CD8-positive, alpha-beta memory T cell (primary cell): Measurements from ENCODE around the gene ACO1. TPM values are rescaled to one million over a fixed set of nuclear protein-coding genes. Genes with fewer than 3 reads are reported as not detected.

Experiments
- CTCF ChIA-PET: fragments of 350-600 bp; sonication (Branson Sonifier 250); formaldehyde crosslinking; loops from one replicate; lab custom pipeline; 2021; ENCODE audit warnings: antibody characterized with exemption; lab: Charles Lee
- POLR2A ChIA-PET: fragments of 350-600 bp; sonication (Branson Sonifier 250); formaldehyde crosslinking; loops from one replicate; lab custom pipeline; 2021; ENCODE audit warnings: antibody characterized with exemption; lab: Charles Lee
- DNase-seq, 5 donors: peaks; one replicate each; pipeline versions ENCODE4 v3.0.0 to v3.0.0-alpha.2; 2020 to 2022; ENCODE audit warnings: mixed read lengths in 1 of 5
- H3K27ac ChIP-seq: one replicate; pipeline ENCODE4 v1.7.0; 2013; ENCODE audit warnings: low read depth, mild to moderate bottlenecking, low read length, moderate library complexity
- H3K27me3 ChIP-seq: 2 replicates; pipeline ENCODE4 v1.7.0; 2013; ENCODE audit warnings: low read length, mild to moderate bottlenecking; ENCODE audit not compliant: insufficient read depth, poor library complexity, severe bottlenecking
- H3K36me3 ChIP-seq: 2 replicates; pipeline ENCODE4 v1.7.0; 2013; ENCODE audit warnings: mild to moderate bottlenecking, low read length, moderate library complexity; ENCODE audit not compliant: insufficient read depth
- H3K4me1 ChIP-seq: 2 replicates; pipeline ENCODE4 v1.7.0; 2013; ENCODE audit warnings: mild to moderate bottlenecking, low read length, moderate library complexity; ENCODE audit not compliant: insufficient read depth
- H3K4me3 ChIP-seq: 2 replicates; pipeline ENCODE4 v1.7.0; 2013; ENCODE audit warnings: mild to moderate bottlenecking, low read length
- H3K9me3 ChIP-seq: 2 replicates; pipeline ENCODE4 v1.7.0; 2013; ENCODE audit warnings: mild to moderate bottlenecking, low read length
- H3K27ac Mint-ChIP-seq, 8 donors: one replicate each; pipeline ENCODE4 v1.8.0; 2020 to 2021; ENCODE audit warnings: mixed read lengths in 8 of 8, mild to moderate bottlenecking in 6 of 8, inconsistent platforms in 3 of 8, moderate library complexity in 3 of 8
- H3K27me3 Mint-ChIP-seq, 2 donors: one replicate each; pipeline ENCODE4 v1.8.0; 2020 to 2021; ENCODE audit warnings: mixed read lengths in 2 of 2, mild to moderate bottlenecking in 1 of 2, moderate library complexity in 1 of 2
- H3K36me3 Mint-ChIP-seq, 3 donors: one replicate each; pipeline ENCODE4 v1.8.0; 2020 to 2021; ENCODE audit warnings: mixed read lengths in 3 of 3, inconsistent platforms in 1 of 3, mild to moderate bottlenecking in 1 of 3
- H3K4me1 Mint-ChIP-seq, 3 donors: one replicate each; pipeline ENCODE4 v1.8.0; 2020 to 2021; ENCODE audit warnings: mixed read lengths in 3 of 3, inconsistent platforms in 1 of 3, mild to moderate bottlenecking in 1 of 3
- H3K4me3 Mint-ChIP-seq, 7 donors: one replicate each; pipeline ENCODE4 v1.8.0; 2020 to 2021; ENCODE audit warnings: mixed read lengths in 7 of 7, mild to moderate bottlenecking in 6 of 7, moderate library complexity in 4 of 7, inconsistent platforms in 2 of 7
- H3K9me3 Mint-ChIP-seq, 5 donors: one replicate each; pipeline ENCODE4 v1.8.0; 2020 to 2022; ENCODE audit warnings: mixed read lengths in 5 of 5, mild to moderate bottlenecking in 3 of 5, moderate library complexity in 2 of 5, inconsistent platforms in 1 of 5
- polyA plus RNA-seq: library from polyadenylated mRNA; unstranded; fragments of 300-500 nt; fragmentation: Illumina TruSeq; gene quantifications from one replicate; pipeline ENCODE4 v1.2.3, GENCODE V29; 2021
- total RNA-seq, 2 experiments: library from RNA; stranded (reverse); gene quantifications; one replicate each; pipeline ENCODE4 v1.2.3, GENCODE V29; 2021

The ACO1 gene
- total and polyA plus RNA-seq, 3 experiments from 2014 or later = 11.0 to 13.6 (median 13.5) TPM

- no peak overlapping the region for H3K27ac ChIP-seq
- H3K36me3 Mint-ChIP-seq = peaks cover 2 to 7% (median 6%) of the 10 kb centered on the region in 3 donors
- no peaks in the 10 kb centered on the region for H3K9me3 Mint-ChIP-seq
- ChIA-PET CTCF (interaction anchor here (1.9 kb wide), 1 partner anchor 19 kb away, joined by 8 read pairs; no protein-coding TSS in a partner anchor), POLR2A (no interaction called here)
- peak overlapping the region in 1 of 8 donors; percentile 33 for H3K27ac Mint-ChIP-seq
- H3K36me3 ChIP-seq = no peaks in the 10 kb centered on the region
- H3K27me3 ChIP-seq = no peaks in the 10 kb centered on the region
- no peak for DNase-seq
- H3K4me3 Mint-ChIP-seq = no peak overlapping the region
- no peak overlapping the region for H3K4me3 ChIP-seq
- no peaks in the 10 kb centered on the region for H3K4me1 ChIP-seq
- H3K27me3 Mint-ChIP-seq = no peaks in the 10 kb centered on the region
- no peaks in the 10 kb centered on the region for H3K9me3 ChIP-seq
- H3K4me1 Mint-ChIP-seq = no peaks in the 10 kb centered on the region
Observed at GRCh38 chr9:32398207-32398606, 13.8 kb downstream of the ACO1 start.

DNA sequence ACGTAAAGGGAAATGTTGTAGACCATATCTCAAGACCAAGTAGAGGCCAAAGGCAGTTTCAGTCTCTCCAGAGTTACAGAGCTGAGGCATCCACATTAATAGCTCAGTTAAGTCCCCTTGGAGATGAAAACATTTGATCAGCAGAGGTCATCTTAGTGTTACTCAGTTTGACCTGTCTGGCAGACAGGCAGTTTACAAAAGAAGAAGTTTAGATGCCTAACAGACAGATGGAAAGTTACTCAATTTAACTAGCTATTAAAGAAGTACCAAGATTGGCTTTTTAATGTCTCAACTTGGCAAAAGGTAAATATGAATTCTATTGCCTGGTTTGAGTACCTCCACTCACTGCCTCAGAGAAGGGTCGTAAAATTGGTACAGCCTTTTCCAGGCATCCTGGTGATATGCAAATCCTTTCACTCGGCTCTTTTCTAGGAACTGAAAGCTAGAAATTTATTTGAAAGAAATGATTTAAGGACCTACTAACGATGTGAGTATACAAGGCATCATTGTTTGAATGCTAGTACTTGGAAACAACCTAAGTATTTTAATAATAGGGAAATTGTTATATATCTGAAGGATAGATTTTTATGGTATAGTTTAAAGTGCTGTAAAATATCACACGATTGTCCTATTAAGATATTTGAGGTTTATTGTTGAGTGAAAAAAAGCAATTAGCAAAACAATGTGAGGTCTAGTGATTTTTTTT is 14.8 kb downstream of the ACO1 start:
- Mint-ChIP-seq H3K27me3 (no peaks in the 10 kb centered on the region), H3K9me3 (no peaks in the 10 kb centered on the region), H3K27ac (no peak overlapping the region), H3K4me1 (peaks cover 0 to 3% (median 0%) of the 10 kb centered on the region in 3 donors), H3K36me3 (peaks cover 0 to 3% (median 2%) of the 10 kb centered on the region in 3 donors), H3K4me3 (no peak overlapping the region)
- POLR2A ChIA-PET = no interaction called here
- H3K9me3 ChIP-seq = no peaks in the 10 kb centered on the region
- no peaks in the 10 kb centered on the region for H3K36me3 ChIP-seq
- no peak overlapping the region for H3K27ac ChIP-seq
- CTCF ChIA-PET = interaction anchor here (1.9 kb wide), 1 partner anchor 20 kb away, joined by 8 read pairs; no protein-coding TSS in a partner anchor
- H3K27me3 ChIP-seq = no peaks in the 10 kb centered on the region
- DNase-seq = no peak
- H3K4me3 ChIP-seq = no peak overlapping the region
- no peaks in the 10 kb centered on the region for H3K4me1 ChIP-seq

DNA sequence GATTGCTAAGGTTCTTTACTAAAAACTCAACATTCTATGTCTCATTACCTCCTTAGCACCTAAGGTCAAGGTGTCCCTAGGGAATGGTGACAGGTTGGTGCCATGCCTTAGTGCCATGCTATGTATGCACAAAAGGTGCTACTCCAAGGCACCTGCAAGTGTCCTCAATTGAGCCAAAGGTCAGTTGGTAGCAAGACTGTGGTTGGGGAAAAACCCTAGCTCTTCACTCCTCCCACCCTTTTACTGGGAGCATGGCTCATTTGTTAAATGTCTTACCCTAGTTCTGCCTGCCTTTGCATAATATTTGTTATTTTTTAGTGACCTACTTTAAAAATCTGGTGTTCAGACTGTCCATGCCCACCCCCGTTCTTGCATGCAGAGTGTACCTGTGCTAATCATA is 17.0 kb downstream of the ACO1 start:
- no peaks in the 10 kb centered on the region for H3K27me3 ChIP-seq
- no peaks in the 10 kb centered on the region for H3K4me1 ChIP-seq
- H3K4me3 ChIP-seq = no peak overlapping the region
- no peak overlapping the region for H3K27ac ChIP-seq
- H3K36me3 ChIP-seq = no peaks in the 10 kb centered on the region
- H3K9me3 Mint-ChIP-seq = no peaks in the 10 kb centered on the region
- no peak for DNase-seq
- peaks cover 6 to 17% (median 9%) of the 10 kb centered on the region in 3 donors for H3K36me3 Mint-ChIP-seq
- no peaks in the 10 kb centered on the region for H3K9me3 ChIP-seq
- no peak overlapping the region for H3K4me3 Mint-ChIP-seq
- CTCF ChIA-PET = interaction anchor here (1.5 kb wide), 1 partner anchor 22 kb away, joined by 3 read pairs; no protein-coding TSS in a partner anchor
- no peaks in the 10 kb centered on the region for H3K27me3 Mint-ChIP-seq
- H3K4me1 Mint-ChIP-seq = peaks cover 0 to 3% (median 0%) of the 10 kb centered on the region in 3 donors
- peak overlapping the region in 1 of 8 donors; percentile 42 for H3K27ac Mint-ChIP-seq
- POLR2A ChIA-PET = no interaction called here

- no peaks in the 10 kb centered on the region for H3K4me1 ChIP-seq
- CTCF ChIA-PET = interaction anchor here (0.8 to 1.4 kb wide), 2 partner anchors 25 to 176 kb away, joined by 4 read pairs; no protein-coding TSS in a partner anchor
Observed at GRCh38 chr9:32403567-32404260, 19.3 kb downstream of the ACO1 start.

DNA sequence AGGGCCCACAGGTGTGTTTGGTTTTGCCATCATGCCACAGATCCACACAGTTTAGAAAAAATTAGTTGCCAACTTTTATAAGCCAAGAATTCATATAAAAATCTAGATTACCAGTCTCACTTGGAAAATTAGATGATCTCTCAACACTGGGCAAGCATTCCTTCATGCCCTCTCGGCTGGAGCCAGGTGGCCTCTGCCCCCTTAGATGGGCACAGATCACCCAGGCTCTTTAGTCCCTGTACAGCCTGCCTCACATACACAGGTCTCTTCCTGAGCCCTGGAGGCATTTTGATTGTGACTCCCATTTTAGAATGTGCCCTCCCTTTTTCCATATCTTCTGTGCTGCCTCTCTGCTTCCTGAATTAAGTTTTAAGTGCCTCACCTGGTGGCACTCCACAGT is 20.0 kb downstream of the ACO1 start:
- Histone ChIP-seq H3K4me3 (no peak overlapping the region), H3K27me3 (no peaks in the 10 kb centered on the region), H3K36me3 (peaks cover 9% of the 10 kb centered on the region), H3K9me3 (no peaks in the 10 kb centered on the region), H3K27ac (no peak overlapping the region), H3K4me1 (no peaks in the 10 kb centered on the region)
- Mint-ChIP-seq H3K4me3 (no peak overlapping the region), H3K4me1 (peaks cover 0 to 3% (median 0%) of the 10 kb centered on the region in 3 donors), H3K27ac (peak overlapping the region in 1 of 8 donors; percentile 20), H3K9me3 (no peaks in the 10 kb centered on the region), H3K36me3 (peaks cover 22 to 45% (median 27%) of the 10 kb centered on the region in 3 donors), H3K27me3 (no peaks in the 10 kb centered on the region)
- no peak for DNase-seq
- POLR2A ChIA-PET = no interaction called here
- CTCF ChIA-PET = no interaction called here

More at GRCh38 chr9:32403567-32404260, 19.3 kb downstream of the ACO1 start:
- no peak for DNase-seq
- no peak overlapping the region for H3K27ac ChIP-seq
- peaks cover 4% of the 10 kb centered on the region for H3K36me3 ChIP-seq
- Mint-ChIP-seq H3K4me1 (peaks cover 0 to 3% (median 0%) of the 10 kb centered on the region in 3 donors), H3K4me3 (no peak overlapping the region), H3K9me3 (no peaks in the 10 kb centered on the region), H3K36me3 (peaks cover 18 to 38% (median 20%) of the 10 kb centered on the region in 3 donors), H3K27ac (no peak overlapping the region), H3K27me3 (no peaks in the 10 kb centered on the region)
- no peak overlapping the region for H3K4me3 ChIP-seq
- POLR2A ChIA-PET = no interaction called here
- no peaks in the 10 kb centered on the region for H3K27me3 ChIP-seq
- no peaks in the 10 kb centered on the region for H3K9me3 ChIP-seq

DNA sequence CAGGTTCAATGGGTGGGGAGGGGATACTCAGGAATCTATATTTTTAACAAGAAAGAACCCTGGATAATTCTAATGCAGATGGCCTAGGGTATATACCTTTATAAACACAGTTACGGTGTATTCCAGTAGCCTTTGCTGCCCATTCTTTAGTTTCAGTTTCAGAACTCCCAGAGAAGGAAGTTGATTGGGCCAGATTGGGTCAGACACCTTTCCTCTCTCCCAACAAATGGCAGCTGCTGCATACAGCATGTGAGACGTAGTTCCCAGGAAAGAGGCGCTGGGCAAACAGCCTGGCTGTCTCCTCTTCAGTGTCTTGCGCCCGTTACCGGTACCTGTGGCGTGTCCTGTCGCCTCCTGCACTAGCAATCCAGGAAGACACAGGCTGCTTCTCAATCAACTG is 20.4 kb downstream of the ACO1 start:
- Histone ChIP-seq H3K4me1 (no peaks in the 10 kb centered on the region), H3K9me3 (no peaks in the 10 kb centered on the region), H3K36me3 (peaks cover 9% of the 10 kb centered on the region), H3K27ac (no peak overlapping the region), H3K27me3 (no peaks in the 10 kb centered on the region), H3K4me3 (no peak overlapping the region)
- no peak for DNase-seq
- H3K4me1 Mint-ChIP-seq = peaks cover 0 to 3% (median 0%) of the 10 kb centered on the region in 3 donors
- no peaks in the 10 kb centered on the region for H3K27me3 Mint-ChIP-seq
- no peaks in the 10 kb centered on the region for H3K9me3 Mint-ChIP-seq
- ChIA-PET POLR2A (no interaction called here), CTCF (no interaction called here)
- H3K27ac Mint-ChIP-seq = peak overlapping the region in 1 of 8 donors; percentile 20
- H3K36me3 Mint-ChIP-seq = peaks cover 22 to 49% (median 27%) of the 10 kb centered on the region in 3 donors
- no peak overlapping the region for H3K4me3 Mint-ChIP-seq

DNA sequence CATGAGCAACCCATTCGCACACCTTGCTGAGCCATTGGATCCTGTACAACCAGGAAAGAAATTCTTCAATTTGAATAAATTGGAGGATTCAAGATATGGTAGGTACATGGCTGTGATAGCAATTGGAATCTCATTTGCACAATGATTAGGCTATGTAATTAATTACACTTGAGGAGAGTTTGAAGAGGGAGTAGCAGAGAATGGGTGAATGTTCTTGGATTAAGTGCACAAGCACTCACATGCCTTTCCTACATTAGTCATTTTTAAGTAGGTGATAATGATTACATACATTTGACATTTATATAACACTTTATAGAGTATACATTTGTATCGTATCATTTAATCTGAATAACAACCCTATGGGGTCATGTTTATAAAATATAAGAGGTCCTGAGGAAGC is 21.1 kb downstream of the ACO1 start:
- Mint-ChIP-seq H3K4me1 (peaks cover 0 to 3% (median 0%) of the 10 kb centered on the region in 3 donors), H3K27ac (no peak overlapping the region), H3K36me3 (peaks cover 22 to 52% (median 27%) of the 10 kb centered on the region in 3 donors), H3K4me3 (no peak overlapping the region), H3K27me3 (no peaks in the 10 kb centered on the region), H3K9me3 (no peaks in the 10 kb centered on the region)
- ChIA-PET POLR2A (no interaction called here), CTCF (no interaction called here)
- DNase-seq = no peak
- Histone ChIP-seq H3K27ac (no peak overlapping the region), H3K4me1 (no peaks in the 10 kb centered on the region), H3K9me3 (no peaks in the 10 kb centered on the region), H3K36me3 (peaks cover 9% of the 10 kb centered on the region), H3K27me3 (no peaks in the 10 kb centered on the region), H3K4me3 (no peak overlapping the region)

DNA sequence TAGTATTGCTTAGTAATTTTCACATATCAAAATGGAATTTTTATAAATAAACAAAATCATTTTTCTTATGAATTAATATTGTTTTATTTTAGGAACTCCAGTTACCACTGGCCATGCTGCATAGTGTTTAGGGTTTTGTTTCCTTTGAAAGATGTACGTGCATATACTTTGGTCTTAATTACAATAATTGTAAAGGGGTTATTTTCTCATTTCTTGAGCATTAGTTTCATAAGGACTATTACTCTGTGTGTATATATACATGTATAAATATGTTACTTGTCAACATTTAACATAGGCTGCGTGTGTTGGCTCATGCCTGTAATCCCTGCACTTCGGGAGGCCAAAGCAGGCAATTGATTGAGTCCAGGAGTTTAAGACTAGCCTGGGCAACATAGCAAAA is 21.6 kb downstream of the ACO1 start:
- ChIA-PET POLR2A (no interaction called here), CTCF (no interaction called here)
- H3K27me3 Mint-ChIP-seq = no peaks in the 10 kb centered on the region
- H3K4me1 ChIP-seq = no peaks in the 10 kb centered on the region
- H3K36me3 ChIP-seq = peaks cover 9% of the 10 kb centered on the region
- peaks cover 0 to 3% (median 0%) of the 10 kb centered on the region in 3 donors for H3K4me1 Mint-ChIP-seq
- no peak for DNase-seq
- H3K4me3 ChIP-seq = no peak overlapping the region
- no peaks in the 10 kb centered on the region for H3K9me3 Mint-ChIP-seq
- no peaks in the 10 kb centered on the region for H3K9me3 ChIP-seq
- H3K4me3 Mint-ChIP-seq = no peak overlapping the region
- no peak overlapping the region for H3K27ac ChIP-seq
- H3K27me3 ChIP-seq = no peaks in the 10 kb centered on the region
- no peak overlapping the region for H3K27ac Mint-ChIP-seq
- peaks cover 27 to 58% (median 27%) of the 10 kb centered on the region in 3 donors for H3K36me3 Mint-ChIP-seq
